Measurements from ENCODE around the gene PTGIS.

PTGIS gene

GRCh38 chr20:49583343-49583668, 15.4 kb upstream of the PTGIS start:
- no peak overlapping the region for H3K27ac ChIP-seq (ENCODE audit: low read length)
- no peak overlapping the region for H3K9ac ChIP-seq (ENCODE audit: low read length)
- no peaks in the 10 kb centered on the region for H3K27me3 ChIP-seq (ENCODE audit: control insufficient read depth, insufficient read depth, low read length)
- no peaks in the 10 kb centered on the region for H3K36me3 ChIP-seq (ENCODE audit: control insufficient read depth, low read depth, low read length)
- no peaks in the 10 kb centered on the region for H3K9me3 ChIP-seq (ENCODE audit: control insufficient read depth, low read depth, low read length)
- peaks cover 5% of the 10 kb centered on the region for H3K4me1 ChIP-seq (ENCODE audit: control insufficient read depth, low read depth, low read length)
- H3K4me3 ChIP-seq (ENCODE audit: low read length): no peak overlapping the region

DNA sequence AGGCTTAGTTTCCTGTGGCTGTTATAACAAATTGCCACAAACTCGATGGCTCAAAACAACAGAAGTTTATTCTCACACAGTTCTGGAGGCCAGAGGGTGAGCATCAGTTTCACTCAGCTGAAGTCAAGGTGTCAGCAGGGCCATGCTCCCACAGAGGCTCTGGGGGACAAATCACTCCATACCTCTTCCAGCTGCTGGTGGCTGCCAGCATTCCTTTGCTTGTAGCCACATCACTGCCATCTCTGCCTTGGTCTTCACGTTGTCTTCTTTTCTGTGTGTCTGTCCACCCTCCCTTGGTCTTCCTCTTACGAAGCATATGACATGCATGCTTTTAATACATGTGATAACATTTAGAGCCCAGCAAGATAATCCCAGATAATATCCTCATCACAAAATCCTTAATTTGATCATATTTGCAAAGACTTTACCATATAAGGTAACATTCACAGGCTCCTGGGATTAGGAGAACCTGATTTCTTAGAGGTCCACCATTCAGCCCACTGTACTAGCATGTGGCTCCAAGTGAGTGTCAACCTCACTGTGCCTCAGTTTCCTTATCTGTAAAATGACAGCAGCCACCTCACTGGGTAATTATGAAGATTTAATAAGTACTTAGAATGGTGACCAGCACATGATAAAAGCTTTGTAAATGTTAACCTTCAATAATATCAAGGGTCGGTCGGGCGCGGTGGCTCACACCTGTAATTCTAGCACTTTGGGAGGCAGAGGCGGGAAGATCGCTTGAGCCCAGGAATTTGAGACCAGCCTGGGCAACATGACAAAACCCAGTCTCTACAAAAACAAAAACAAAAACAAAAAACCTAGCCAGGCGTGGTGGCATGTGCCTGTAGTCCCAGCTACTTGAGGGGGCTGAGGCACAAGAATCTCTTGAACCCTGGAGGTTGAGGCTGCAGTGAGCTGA, 14.7 kb upstream of the PTGIS start:
- peaks cover 5% of the 10 kb centered on the region for H3K4me1 ChIP-seq (ENCODE audit: control insufficient read depth, low read depth, low read length)
- no peak overlapping the region for H3K9ac ChIP-seq (ENCODE audit: low read length)
- H3K27me3 ChIP-seq (ENCODE audit: control insufficient read depth, insufficient read depth, low read length): no peaks in the 10 kb centered on the region
- no peaks in the 10 kb centered on the region for H3K9me3 ChIP-seq (ENCODE audit: control insufficient read depth, low read depth, low read length)
- no peaks in the 10 kb centered on the region for H3K36me3 ChIP-seq (ENCODE audit: control insufficient read depth, low read depth, low read length)
- H3K4me3 ChIP-seq (ENCODE audit: low read length): no peak overlapping the region
- H3K27ac ChIP-seq (ENCODE audit: low read length): no peak overlapping the region

DNA sequence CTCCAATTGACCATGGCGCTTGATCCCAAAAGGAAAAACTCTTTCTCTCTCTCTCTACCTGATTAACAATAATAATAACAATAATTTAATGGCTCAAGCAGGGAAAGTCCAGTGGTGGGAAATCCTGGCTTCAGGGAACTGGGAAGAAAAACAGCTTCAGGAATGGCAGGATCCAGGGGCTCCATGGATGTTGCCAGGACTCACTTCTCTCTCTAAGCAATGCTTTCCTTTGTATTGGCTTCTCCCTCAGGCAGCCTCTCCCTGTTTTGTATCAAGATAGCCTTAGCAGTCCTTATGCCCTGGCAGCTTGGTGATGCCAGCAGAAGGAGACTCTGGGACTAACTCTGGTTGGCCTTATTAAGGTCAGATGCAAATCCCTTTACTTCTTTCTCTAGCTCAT, 13.5 kb upstream of the PTGIS start:
- H3K4me1 ChIP-seq (ENCODE audit: control insufficient read depth, low read depth, low read length): peaks cover 5% of the 10 kb centered on the region
- H3K36me3 ChIP-seq (ENCODE audit: control insufficient read depth, low read depth, low read length): no peaks in the 10 kb centered on the region
- no peaks in the 10 kb centered on the region for H3K9me3 ChIP-seq (ENCODE audit: control insufficient read depth, low read depth, low read length)
- no peak overlapping the region for H3K27ac ChIP-seq (ENCODE audit: low read length)
- no peaks in the 10 kb centered on the region for H3K27me3 ChIP-seq (ENCODE audit: control insufficient read depth, insufficient read depth, low read length)
- no peak overlapping the region for H3K4me3 ChIP-seq (ENCODE audit: low read length)
- no peak overlapping the region for H3K9ac ChIP-seq (ENCODE audit: low read length)

GRCh38 chr20:49580813-49581174, 12.9 kb upstream of the PTGIS start:
- no peak overlapping the region for H3K27ac ChIP-seq (ENCODE audit: low read length)
- no peaks in the 10 kb centered on the region for H3K36me3 ChIP-seq (ENCODE audit: control insufficient read depth, low read depth, low read length)
- no peaks in the 10 kb centered on the region for H3K9me3 ChIP-seq (ENCODE audit: control insufficient read depth, low read depth, low read length)
- no peaks in the 10 kb centered on the region for H3K27me3 ChIP-seq (ENCODE audit: control insufficient read depth, insufficient read depth, low read length)
- peaks cover 5% of the 10 kb centered on the region for H3K4me1 ChIP-seq (ENCODE audit: control insufficient read depth, low read depth, low read length)
- no peak overlapping the region for H3K9ac ChIP-seq (ENCODE audit: low read length)
- H3K4me3 ChIP-seq (ENCODE audit: low read length): no peak overlapping the region

DNA sequence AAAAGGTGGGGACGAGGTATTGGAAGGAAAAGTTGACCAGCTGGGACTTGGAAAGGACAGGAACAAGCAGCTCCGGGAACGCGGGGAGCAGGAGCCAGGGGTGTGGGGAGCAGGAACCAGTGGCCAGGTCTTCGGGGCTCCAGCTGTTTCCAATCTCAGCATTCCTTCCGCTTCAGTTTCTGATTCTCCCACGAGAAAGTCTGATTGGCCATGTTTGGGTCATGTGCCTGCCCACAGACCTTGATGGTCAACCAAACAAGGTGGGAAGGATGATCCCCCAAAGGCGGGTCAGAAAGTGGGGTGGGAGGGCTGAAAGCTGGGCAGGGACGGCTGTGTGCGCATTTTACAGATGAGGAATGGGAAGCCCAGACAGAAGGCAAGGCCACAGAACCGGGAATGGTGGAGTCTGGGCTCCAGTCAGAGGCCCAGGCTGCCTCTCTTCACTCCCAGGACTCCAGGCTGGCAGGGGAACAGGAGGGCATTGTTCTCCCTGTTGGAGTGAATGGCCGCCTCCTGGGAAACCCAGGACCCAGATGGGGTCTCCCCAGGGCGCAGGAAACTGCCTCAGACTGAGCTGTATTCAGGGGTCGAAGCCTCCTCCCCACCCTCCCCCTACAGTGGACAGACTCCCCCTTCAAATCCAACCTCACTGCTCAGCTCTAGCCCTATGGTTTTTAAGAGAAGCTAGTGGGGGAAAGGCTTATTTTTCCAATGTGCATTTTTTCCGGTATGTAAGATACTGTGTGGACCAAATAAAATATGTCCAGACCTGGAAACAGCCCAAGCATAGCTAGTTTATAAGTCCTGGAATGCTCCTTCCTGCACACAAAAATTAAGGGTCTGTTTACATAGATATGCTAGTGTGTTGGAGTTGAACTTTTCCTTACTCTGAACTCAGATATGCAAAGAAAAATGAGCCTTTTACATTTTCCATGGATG, 12.2 kb upstream of the PTGIS start:
- H3K9ac ChIP-seq (ENCODE audit: low read length): no peak overlapping the region
- H3K36me3 ChIP-seq (ENCODE audit: control insufficient read depth, low read depth, low read length): no peaks in the 10 kb centered on the region
- H3K9me3 ChIP-seq (ENCODE audit: control insufficient read depth, low read depth, low read length): no peaks in the 10 kb centered on the region
- no peaks in the 10 kb centered on the region for H3K27me3 ChIP-seq (ENCODE audit: control insufficient read depth, insufficient read depth, low read length)
- H3K4me1 ChIP-seq (ENCODE audit: control insufficient read depth, low read depth, low read length): peaks cover 5% of the 10 kb centered on the region
- H3K4me3 ChIP-seq (ENCODE audit: low read length): no peak overlapping the region
- H3K27ac ChIP-seq (ENCODE audit: low read length): no peak overlapping the region

DNA sequence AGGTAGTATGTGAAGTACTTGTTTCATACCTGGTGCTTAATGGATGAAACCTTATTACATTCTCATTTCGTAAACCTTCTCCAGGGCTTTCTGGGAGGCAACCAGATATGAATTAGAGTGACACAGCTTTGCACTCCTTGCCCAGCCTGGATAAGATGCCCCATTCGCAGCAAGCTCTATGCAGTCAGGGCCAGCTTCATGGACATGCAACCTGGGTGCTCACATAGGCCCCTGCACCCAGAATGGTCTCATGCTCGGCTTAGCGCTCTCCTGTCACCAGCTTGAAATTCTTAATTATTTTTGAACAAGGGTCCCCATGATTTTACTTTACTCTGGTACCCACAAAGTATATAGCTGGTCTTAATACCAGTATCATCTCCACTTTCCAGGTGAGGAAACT, 11.3 kb upstream of the PTGIS start:
- Histone ChIP-seq H3K27me3 (ENCODE audit: control insufficient read depth, insufficient read depth, low read length) (no peaks in the 10 kb centered on the region), H3K4me1 (ENCODE audit: control insufficient read depth, low read depth, low read length) (peaks cover 5% of the 10 kb centered on the region), H3K9me3 (ENCODE audit: control insufficient read depth, low read depth, low read length) (no peaks in the 10 kb centered on the region), H3K9ac (ENCODE audit: low read length) (no peak overlapping the region), H3K36me3 (ENCODE audit: control insufficient read depth, low read depth, low read length) (no peaks in the 10 kb centered on the region), H3K4me3 (ENCODE audit: low read length) (no peak overlapping the region), H3K27ac (ENCODE audit: low read length) (no peak overlapping the region)

DNA sequence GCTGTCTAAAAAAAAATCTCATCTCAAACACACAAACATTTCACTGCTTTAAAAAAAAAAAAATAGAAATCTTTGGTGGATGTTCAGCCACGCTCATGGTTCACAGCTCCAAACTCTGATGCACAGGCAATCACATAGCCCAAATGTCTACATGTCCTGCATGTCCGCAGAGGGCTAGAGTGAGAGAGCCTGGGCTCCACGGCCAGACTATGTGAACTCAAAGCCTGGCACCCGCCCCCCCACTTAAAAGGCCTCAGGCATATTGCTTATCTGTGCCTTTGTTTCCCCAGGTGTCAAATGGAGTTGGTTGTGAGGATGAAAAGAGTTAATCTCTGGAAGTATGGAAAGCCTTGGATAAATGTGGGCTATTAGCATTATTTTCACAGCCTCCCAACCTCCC, 10.5 kb upstream of the PTGIS start:
- Histone ChIP-seq H3K9me3 (ENCODE audit: control insufficient read depth, low read depth, low read length) (no peaks in the 10 kb centered on the region), H3K27me3 (ENCODE audit: control insufficient read depth, insufficient read depth, low read length) (no peaks in the 10 kb centered on the region), H3K27ac (ENCODE audit: low read length) (no peak overlapping the region), H3K4me1 (ENCODE audit: control insufficient read depth, low read depth, low read length) (peaks cover 5% of the 10 kb centered on the region), H3K36me3 (ENCODE audit: control insufficient read depth, low read depth, low read length) (no peaks in the 10 kb centered on the region), H3K4me3 (ENCODE audit: low read length) (no peak overlapping the region), H3K9ac (ENCODE audit: low read length) (no peak overlapping the region)

DNA sequence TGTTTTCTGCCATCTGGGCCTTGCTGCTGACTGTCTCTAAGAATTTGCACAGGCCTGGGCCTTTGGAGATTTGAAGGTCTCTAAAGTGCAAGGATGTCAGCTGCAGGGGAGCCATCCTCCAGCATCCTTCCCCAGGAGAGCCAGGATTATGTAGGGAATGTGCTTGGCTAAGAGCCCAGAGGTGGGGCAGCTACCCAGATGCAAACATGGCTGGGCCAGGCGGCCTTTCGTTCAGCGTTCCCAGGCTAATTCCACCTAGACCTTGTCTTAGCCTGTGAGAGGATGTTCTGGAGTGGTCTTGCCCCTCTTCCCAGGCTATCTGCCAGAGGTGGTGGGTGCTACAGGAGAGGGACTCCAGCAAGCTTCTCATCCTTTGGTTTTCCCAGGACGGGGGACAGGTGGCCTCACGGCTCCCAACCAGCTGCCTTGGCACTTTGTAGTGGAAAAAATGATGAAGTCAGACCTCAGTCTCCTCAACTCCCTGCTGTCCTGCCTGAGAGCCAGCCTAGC, 7.7 kb upstream of the PTGIS start:
- Histone ChIP-seq H3K27ac (ENCODE audit: low read length) (no peak overlapping the region), H3K9ac (ENCODE audit: low read length) (no peak overlapping the region), H3K4me1 (ENCODE audit: control insufficient read depth, low read depth, low read length) (peaks cover 12% of the 10 kb centered on the region), H3K4me3 (ENCODE audit: low read length) (no peak overlapping the region), H3K9me3 (ENCODE audit: control insufficient read depth, low read depth, low read length) (no peaks in the 10 kb centered on the region), H3K27me3 (ENCODE audit: control insufficient read depth, insufficient read depth, low read length) (no peaks in the 10 kb centered on the region), H3K36me3 (ENCODE audit: control insufficient read depth, low read depth, low read length) (no peaks in the 10 kb centered on the region)

GRCh38 chr20:49573900-49574416, 6.0 kb upstream of the PTGIS start:
- Histone ChIP-seq H3K4me3 (ENCODE audit: low read length) (no peak overlapping the region), H3K36me3 (ENCODE audit: control insufficient read depth, low read depth, low read length) (no peaks in the 10 kb centered on the region), H3K27ac (ENCODE audit: low read length) (no peak overlapping the region), H3K4me1 (ENCODE audit: control insufficient read depth, low read depth, low read length) (peaks cover 17% of the 10 kb centered on the region), H3K27me3 (ENCODE audit: control insufficient read depth, insufficient read depth, low read length) (no peaks in the 10 kb centered on the region), H3K9me3 (ENCODE audit: control insufficient read depth, low read depth, low read length) (no peaks in the 10 kb centered on the region), H3K9ac (ENCODE audit: low read length) (no peak overlapping the region)

- Histone ChIP-seq H3K9ac (ENCODE audit: low read length) (no peak overlapping the region), H3K4me3 (ENCODE audit: low read length) (no peak overlapping the region), H3K36me3 (ENCODE audit: control insufficient read depth, low read depth, low read length) (no peaks in the 10 kb centered on the region), H3K4me1 (ENCODE audit: control insufficient read depth, low read depth, low read length) (peaks cover 19% of the 10 kb centered on the region), H3K9me3 (ENCODE audit: control insufficient read depth, low read depth, low read length) (no peaks in the 10 kb centered on the region), H3K27ac (ENCODE audit: low read length) (no peak overlapping the region), H3K27me3 (ENCODE audit: control insufficient read depth, insufficient read depth, low read length) (no peaks in the 10 kb centered on the region)
Measured at GRCh38 chr20:49572857-49573256, 4.9 kb upstream of the PTGIS start.

- H3K4me1 ChIP-seq (ENCODE audit: control insufficient read depth, low read depth, low read length): peaks cover 29% of the 10 kb centered on the region
- H3K4me3 ChIP-seq (ENCODE audit: low read length): no peak overlapping the region
- no peak overlapping the region for H3K27ac ChIP-seq (ENCODE audit: low read length)
- H3K27me3 ChIP-seq (ENCODE audit: control insufficient read depth, insufficient read depth, low read length): no peaks in the 10 kb centered on the region
- H3K9me3 ChIP-seq (ENCODE audit: control insufficient read depth, low read depth, low read length): no peaks in the 10 kb centered on the region
- H3K9ac ChIP-seq (ENCODE audit: low read length): no peak overlapping the region
- no peaks in the 10 kb centered on the region for H3K36me3 ChIP-seq (ENCODE audit: control insufficient read depth, low read depth, low read length)
Measured at GRCh38 chr20:49571553-49571835, 3.6 kb upstream of the PTGIS start.

All from iPS-18a (cell line).